ENCODE measurements around the gene USP28.
"Not testable (repeated sequence)": the region's sequence is repeated elsewhere in the genome, so short reads cannot be mapped to it uniquely, and the experiment has no call there.

USP28 gene

DNA sequence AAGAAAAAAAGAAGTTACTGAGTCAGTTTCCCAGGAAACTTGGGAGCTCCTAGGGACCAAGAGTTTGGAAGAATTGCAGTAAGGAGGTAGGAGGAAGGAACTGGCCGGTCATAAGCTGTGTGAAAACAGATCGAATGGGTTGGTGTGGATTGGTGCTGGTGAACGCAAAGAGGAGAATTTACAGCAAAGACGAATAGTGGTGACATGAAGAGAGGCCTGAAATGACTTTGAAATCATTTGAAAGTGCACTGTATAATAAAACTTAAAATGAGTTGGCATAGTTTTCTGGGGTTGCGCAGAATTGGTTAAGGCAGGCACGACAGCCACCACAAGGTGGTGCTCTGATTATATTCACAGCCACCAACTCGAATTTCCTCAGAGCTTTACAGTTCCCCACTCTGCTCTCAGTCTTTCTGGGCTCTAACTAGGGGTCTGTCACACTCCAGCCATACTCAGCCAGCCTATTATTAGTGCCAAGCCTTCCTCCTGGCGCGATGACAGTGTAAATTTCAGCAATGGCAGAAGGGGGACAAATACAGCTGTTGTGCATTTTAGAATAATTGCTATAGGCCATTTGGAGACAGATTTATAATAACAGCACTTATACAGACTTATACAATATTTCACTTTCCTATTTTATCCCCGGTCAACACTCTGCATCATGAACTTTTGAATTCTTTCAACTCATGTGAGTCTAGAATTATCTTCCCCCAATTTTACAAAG, 20.9 kb upstream of the USP28 start:
- H3K27ac ChIP-seq (ENCODE audit: low read length): no peak overlapping the region
- H3K4me1 ChIP-seq (ENCODE audit: insufficient read depth, low read length): peaks cover 18% of the 10 kb centered on the region
- no peaks in the 10 kb centered on the region for H3K36me3 ChIP-seq (ENCODE audit: insufficient read depth, low read depth, low read length)
- no peak overlapping the region for H3K4me3 ChIP-seq (ENCODE audit: low read length)
- H3K9me3 ChIP-seq (ENCODE audit: insufficient read depth, low read depth, low read length): no peaks in the 10 kb centered on the region
- no peak overlapping the region; the same call in 1 of the 2 replicates for H3K9ac ChIP-seq (ENCODE audit: low read depth, low read length)
- H3K27me3 ChIP-seq (ENCODE audit: insufficient read depth, low read length): no peaks in the 10 kb centered on the region

DNA sequence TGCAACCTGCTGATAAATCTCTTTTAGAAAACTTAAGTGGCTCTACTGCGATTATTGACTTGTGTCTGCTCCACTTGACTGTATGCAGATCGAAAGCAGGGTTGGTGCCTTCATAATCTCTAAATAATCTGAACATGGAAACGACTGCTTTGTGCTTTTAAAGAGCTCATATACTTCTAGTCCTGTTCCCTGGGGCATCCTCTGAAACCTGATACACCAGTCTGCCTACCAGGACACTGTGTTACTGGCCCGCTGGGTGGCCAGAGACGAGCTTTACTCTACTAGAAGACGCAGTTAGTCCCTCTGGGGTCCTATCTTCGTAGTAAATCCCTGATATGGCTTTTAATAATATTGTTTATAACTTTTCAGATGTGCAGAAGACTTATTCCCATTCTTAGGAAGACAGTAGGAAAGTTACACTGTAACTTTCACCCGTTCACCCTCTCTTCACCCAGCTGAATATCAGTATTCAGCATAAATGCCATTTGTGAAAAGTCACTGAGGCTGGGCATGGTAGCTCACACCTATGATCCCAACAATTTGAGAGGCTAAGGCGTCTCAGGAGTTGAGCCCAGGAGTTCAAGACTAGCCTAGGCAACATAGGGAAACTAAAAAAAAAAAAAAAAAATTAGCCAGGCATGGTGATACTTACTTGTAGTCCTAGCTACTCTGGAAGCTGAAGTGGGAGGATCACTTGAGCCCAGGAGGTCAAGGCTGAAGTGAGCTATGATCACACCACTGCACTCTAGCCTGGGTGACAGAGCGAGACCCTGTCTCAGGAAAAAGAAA, 20.2 kb upstream of the USP28 start:
- Histone ChIP-seq H3K9me3 (ENCODE audit: insufficient read depth, low read depth, low read length) (no peaks in the 10 kb centered on the region), H3K4me3 (ENCODE audit: low read length) (no peak overlapping the region), H3K27ac (ENCODE audit: low read length) (no peak overlapping the region), H3K36me3 (ENCODE audit: insufficient read depth, low read depth, low read length) (no peaks in the 10 kb centered on the region), H3K9ac (ENCODE audit: low read depth, low read length) (no peak overlapping the region), H3K27me3 (ENCODE audit: insufficient read depth, low read length) (no peaks in the 10 kb centered on the region), H3K4me1 (ENCODE audit: insufficient read depth, low read length) (peaks cover 18% of the 10 kb centered on the region)

GRCh38 chr11:113894421-113894996, 19.1 kb upstream of the USP28 start:
- no peak overlapping the region for H3K4me3 ChIP-seq (ENCODE audit: low read length)
- no peaks in the 10 kb centered on the region for H3K27me3 ChIP-seq (ENCODE audit: insufficient read depth, low read length)
- no peaks in the 10 kb centered on the region for H3K36me3 ChIP-seq (ENCODE audit: insufficient read depth, low read depth, low read length)
- no peak overlapping the region for H3K9ac ChIP-seq (ENCODE audit: low read depth, low read length)
- H3K27ac ChIP-seq (ENCODE audit: low read length): no peak overlapping the region
- H3K4me1 ChIP-seq (ENCODE audit: insufficient read depth, low read length): peaks cover 18% of the 10 kb centered on the region
- no peaks in the 10 kb centered on the region for H3K9me3 ChIP-seq (ENCODE audit: insufficient read depth, low read depth, low read length)

- H3K9ac ChIP-seq (ENCODE audit: low read depth, low read length): no peak overlapping the region
- no peak overlapping the region for H3K4me3 ChIP-seq (ENCODE audit: low read length)
- H3K36me3 ChIP-seq (ENCODE audit: insufficient read depth, low read depth, low read length): no peaks in the 10 kb centered on the region
- H3K27me3 ChIP-seq (ENCODE audit: insufficient read depth, low read length): no peaks in the 10 kb centered on the region
- H3K9me3 ChIP-seq (ENCODE audit: insufficient read depth, low read depth, low read length): no peaks in the 10 kb centered on the region
- peaks cover 5% of the 10 kb centered on the region for H3K4me1 ChIP-seq (ENCODE audit: insufficient read depth, low read length)
- H3K27ac ChIP-seq (ENCODE audit: low read length): no peak overlapping the region
These were observed 13.5 kb upstream of the USP28 start for GRCh38 chr11:113888848-113889247.

DNA sequence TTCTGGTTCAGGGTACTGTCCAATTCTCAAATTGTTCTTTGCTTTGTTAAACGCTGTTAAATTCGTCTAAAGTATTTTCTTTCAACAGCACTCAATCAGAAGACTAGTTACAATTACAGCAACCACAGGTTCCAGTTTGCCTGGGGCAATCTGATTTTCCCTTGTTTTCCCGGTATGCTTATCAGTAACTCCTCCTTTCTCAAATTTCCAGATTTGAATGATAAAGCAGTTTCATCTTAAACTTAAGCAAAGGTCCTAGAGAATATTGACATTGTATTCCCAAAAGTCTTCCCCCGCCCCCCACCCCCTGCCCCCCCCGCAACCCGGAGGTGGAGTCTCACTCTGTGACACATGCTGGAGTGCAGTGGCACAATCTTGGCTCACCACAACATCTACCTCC, 10.5 kb upstream of the USP28 start:
- H3K4me3 ChIP-seq (ENCODE audit: low read length): no peak overlapping the region
- H3K9ac ChIP-seq (ENCODE audit: low read depth, low read length): no peak overlapping the region
- H3K27me3 ChIP-seq (ENCODE audit: insufficient read depth, low read length): no peaks in the 10 kb centered on the region
- H3K4me1 ChIP-seq (ENCODE audit: insufficient read depth, low read length): peaks cover 5% of the 10 kb centered on the region
- no peaks in the 10 kb centered on the region for H3K36me3 ChIP-seq (ENCODE audit: insufficient read depth, low read depth, low read length)
- no peaks in the 10 kb centered on the region for H3K9me3 ChIP-seq (ENCODE audit: insufficient read depth, low read depth, low read length)
- H3K27ac ChIP-seq (ENCODE audit: low read length): no peak overlapping the region

DNA sequence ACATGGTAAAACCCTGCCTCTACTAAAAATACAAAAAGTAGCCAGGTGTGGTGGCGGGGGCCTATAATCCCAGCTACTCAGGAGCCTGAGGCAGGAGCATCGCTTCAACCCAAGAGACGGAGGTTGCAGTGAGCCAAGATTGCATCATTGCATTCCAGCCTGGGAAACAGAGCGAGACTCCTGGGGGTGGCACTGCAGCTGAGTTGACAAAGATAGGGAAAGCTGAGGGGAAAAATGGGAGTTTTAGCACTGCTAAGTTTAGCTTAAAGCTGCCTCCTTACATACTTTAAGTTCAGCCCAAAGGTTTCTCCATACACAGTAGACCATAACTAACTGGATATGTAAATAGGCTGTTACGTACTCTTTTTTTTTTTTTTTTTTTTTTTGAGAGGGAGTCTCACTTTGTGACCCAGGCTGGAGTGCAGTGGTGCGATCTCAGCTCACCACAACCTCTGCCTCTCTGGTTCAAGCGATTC, 9.0 kb upstream of the USP28 start:
- peak overlapping the region; percentile 63; the same call in 1 of the 2 replicates for H3K9ac ChIP-seq (ENCODE audit: low read depth, low read length)
- peaks cover 5% of the 10 kb centered on the region for H3K4me1 ChIP-seq (ENCODE audit: insufficient read depth, low read length)
- no peaks in the 10 kb centered on the region for H3K36me3 ChIP-seq (ENCODE audit: insufficient read depth, low read depth, low read length)
- H3K27me3 ChIP-seq (ENCODE audit: insufficient read depth, low read length): no peaks in the 10 kb centered on the region
- H3K9me3 ChIP-seq (ENCODE audit: insufficient read depth, low read depth, low read length): no peaks in the 10 kb centered on the region
- H3K27ac ChIP-seq (ENCODE audit: low read length): peak overlapping the region; percentile 49
- H3K4me3 ChIP-seq (ENCODE audit: low read length): no peak overlapping the region

DNA sequence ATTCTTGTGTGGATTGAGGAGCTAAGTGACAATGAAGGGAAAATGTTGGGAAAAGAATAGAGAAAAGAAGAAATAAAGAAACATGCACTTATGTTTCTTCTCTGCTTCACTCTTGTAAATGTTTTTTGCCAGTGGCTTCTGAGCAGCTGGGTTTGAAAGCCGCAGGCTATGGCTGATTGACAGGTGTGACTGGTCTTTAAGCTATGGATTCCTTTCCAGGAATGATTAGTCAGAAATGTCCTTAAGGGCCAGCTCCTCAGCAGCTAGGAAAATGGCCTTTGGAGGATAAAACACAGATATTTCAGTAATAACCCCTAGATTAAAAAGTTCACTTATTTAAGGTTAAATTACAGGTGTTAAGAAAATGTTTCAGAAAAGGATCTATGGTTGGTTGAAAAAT, 6.5 kb upstream of the USP28 start:
- no peak overlapping the region for H3K9ac ChIP-seq (ENCODE audit: low read depth, low read length)
- H3K9me3 ChIP-seq (ENCODE audit: insufficient read depth, low read depth, low read length): no peaks in the 10 kb centered on the region
- no peak overlapping the region for H3K27ac ChIP-seq (ENCODE audit: low read length)
- no peaks in the 10 kb centered on the region for H3K27me3 ChIP-seq (ENCODE audit: insufficient read depth, low read length)
- no peak overlapping the region for H3K4me3 ChIP-seq (ENCODE audit: low read length)
- H3K4me1 ChIP-seq (ENCODE audit: insufficient read depth, low read length): peaks cover 5% of the 10 kb centered on the region
- no peaks in the 10 kb centered on the region for H3K36me3 ChIP-seq (ENCODE audit: insufficient read depth, low read depth, low read length)

- no peaks in the 10 kb centered on the region for H3K9me3 ChIP-seq (ENCODE audit: insufficient read depth, low read depth, low read length)
- no peak overlapping the region for H3K4me3 ChIP-seq (ENCODE audit: low read length)
- H3K9ac ChIP-seq (ENCODE audit: low read depth, low read length): no peak overlapping the region
- no peak overlapping the region for H3K27ac ChIP-seq (ENCODE audit: low read length)
- peaks cover 5% of the 10 kb centered on the region for H3K4me1 ChIP-seq (ENCODE audit: insufficient read depth, low read length)
- H3K27me3 ChIP-seq (ENCODE audit: insufficient read depth, low read length): no peaks in the 10 kb centered on the region
- no peaks in the 10 kb centered on the region for H3K36me3 ChIP-seq (ENCODE audit: insufficient read depth, low read depth, low read length)
These were observed 5.6 kb upstream of the USP28 start for GRCh38 chr11:113880971-113881370.

- not testable (repeated sequence) for H3K4me3 ChIP-seq (ENCODE audit: low read length); H3K27me3 ChIP-seq (ENCODE audit: insufficient read depth, low read length); H3K9me3 ChIP-seq (ENCODE audit: insufficient read depth, low read depth, low read length); H3K4me1 ChIP-seq (ENCODE audit: insufficient read depth, low read length); H3K36me3 ChIP-seq (ENCODE audit: insufficient read depth, low read depth, low read length); H3K27ac ChIP-seq (ENCODE audit: low read length); H3K9ac ChIP-seq (ENCODE audit: low read depth, low read length)
These were observed 4.1 kb upstream of the USP28 start for GRCh38 chr11:113879446-113879845.

- no peak overlapping the region for H3K9ac ChIP-seq (ENCODE audit: low read depth, low read length)
- no peak overlapping the region for H3K27ac ChIP-seq (ENCODE audit: low read length)
- no peak overlapping the region for H3K4me3 ChIP-seq (ENCODE audit: low read length)
- no peaks in the 10 kb centered on the region for H3K27me3 ChIP-seq (ENCODE audit: insufficient read depth, low read length)
- no peaks in the 10 kb centered on the region; the same call in 1 of the 2 replicates for H3K4me1 ChIP-seq (ENCODE audit: insufficient read depth, low read length)
- H3K9me3 ChIP-seq (ENCODE audit: insufficient read depth, low read depth, low read length): no peaks in the 10 kb centered on the region
- peaks cover 5% of the 10 kb centered on the region for H3K36me3 ChIP-seq (ENCODE audit: insufficient read depth, low read depth, low read length)
These were observed 2.3 kb upstream of the USP28 start for GRCh38 chr11:113877670-113878055.

GRCh38 chr11:113876798-113877669, 1.7 kb upstream of the USP28 start:
- no peak overlapping the region; the same call in 1 of the 2 replicates for H3K9ac ChIP-seq (ENCODE audit: low read depth, low read length)
- H3K36me3 ChIP-seq (ENCODE audit: insufficient read depth, low read depth, low read length): peaks cover 9% of the 10 kb centered on the region
- H3K27me3 ChIP-seq (ENCODE audit: insufficient read depth, low read length): no peaks in the 10 kb centered on the region
- H3K27ac ChIP-seq (ENCODE audit: low read length): no peak overlapping the region
- no peak overlapping the region for H3K4me3 ChIP-seq (ENCODE audit: low read length)
- no peaks in the 10 kb centered on the region; the same call in 1 of the 2 replicates for H3K4me1 ChIP-seq (ENCODE audit: insufficient read depth, low read length)
- no peaks in the 10 kb centered on the region for H3K9me3 ChIP-seq (ENCODE audit: insufficient read depth, low read depth, low read length)
